ENCODE data around the gene PCSK9. TPM values are rescaled to one million over a fixed set of nuclear protein-coding genes. Genes with fewer than 3 reads are reported as not detected.

Gene PCSK9
- total and polyA plus RNA-seq, 2 of the 4 experiments (the other 2 are of a cell fraction), result under 0.01 to 0.17 TPM

DNA sequence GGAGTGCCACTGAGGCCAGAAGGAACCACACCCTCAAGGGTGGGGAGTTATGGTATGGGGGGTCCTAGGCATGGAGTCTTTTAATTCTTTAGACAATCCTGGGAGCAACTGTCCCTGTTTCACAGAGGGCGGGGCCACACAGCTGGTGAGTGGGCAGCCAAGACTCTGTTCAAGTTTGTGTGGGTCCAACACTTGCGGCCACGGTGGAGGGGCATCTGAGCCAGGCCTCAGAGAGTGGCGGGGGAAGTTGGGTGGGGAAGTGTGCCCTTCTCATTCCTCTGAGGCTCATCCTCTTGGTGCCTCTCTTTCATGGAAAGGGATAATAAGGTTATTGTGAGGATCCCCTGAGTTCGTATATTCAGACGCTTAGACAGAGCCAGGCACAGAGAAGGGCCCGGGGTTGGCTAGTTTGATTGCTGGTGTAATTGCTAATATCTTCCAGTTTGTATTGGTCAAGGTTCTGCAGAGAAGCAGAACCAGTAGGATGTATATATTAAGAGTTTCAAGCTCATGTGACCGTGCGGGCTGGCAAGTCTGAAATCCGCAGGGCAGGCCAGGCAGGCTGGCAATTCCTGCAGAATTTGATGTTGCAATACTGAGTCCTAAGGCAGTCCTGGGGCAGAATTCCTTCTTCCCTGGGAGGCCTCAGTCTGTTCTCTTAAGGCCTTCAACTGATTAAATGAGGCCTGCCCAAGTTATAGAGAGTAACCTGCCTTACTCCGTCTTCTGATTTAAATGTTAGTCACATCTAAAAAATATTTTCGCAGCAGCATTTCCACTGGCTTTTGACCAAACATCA, 15.9 kb downstream of the PCSK9 start:
- no peak overlapping the region for H3K4me2 ChIP-seq (ENCODE audit: low read depth, low read length)
- no peak overlapping the region for H4K8ac ChIP-seq (ENCODE audit: low read depth in 2 of 2, low read length in 2 of 2)
- H3K4me3 ChIP-seq (ENCODE audit: insufficient read depth, low read depth, low read length), result no peak overlapping the region
- dilution Hi-C loops (cut with HindIII; ENCODE audit: low sequenced_read_pairs, unreplicated experiment) (no loop called here), intact Hi-C loops (cut with micrococcal nuclease) (no loop called here), in situ Hi-C loops (cut with MboI; ENCODE audit: low sequenced_read_pairs) (no loop called here)
- POLR2A ChIA-PET (ENCODE audit: unreplicated experiment), result no interaction called here
- no peak overlapping the region for H3K23ac ChIP-seq (ENCODE audit: low read depth, low read length)
- H3K27ac ChIP-seq (ENCODE audit: insufficient read depth, low read length), result no peak overlapping the region
- CTCF ChIA-PET, result no interaction called here
- no peak overlapping the region for H3K4ac ChIP-seq (ENCODE audit: low read depth, low read length)
- H3K79me1 ChIP-seq (ENCODE audit: low read depth in 1 of 2, low read length in 2 of 2), result no peaks in the 10 kb centered on the region
- no peak overlapping the region for H2BK20ac ChIP-seq (ENCODE audit: low read depth, low read length)
- H3K4me1 ChIP-seq (ENCODE audit: control insufficient read depth, insufficient read depth, low read length), result no peaks in the 10 kb centered on the region
- H2AK5ac ChIP-seq (ENCODE audit: low read depth, low read length), result no peak overlapping the region
- BruUV-seq (replicated peaks), result no TSS peak
- H4K91ac ChIP-seq (ENCODE audit: insufficient read depth, low read depth, low read length), result no peak overlapping the region
- H3K9me1 ChIP-seq (ENCODE audit: insufficient read depth, low read length), result 0 out of 2 replicates have a peak, but pooled peaks cover 2% of the 10 kb centered on the region
- no peak overlapping the region for H2BK120ac ChIP-seq (ENCODE audit: low read depth, low read length)
- no peak overlapping the region for H3K14ac ChIP-seq (replicated peaks; ENCODE audit: low read depth, low read length)
- no peak overlapping the region for H2AFZ ChIP-seq (replicated peaks; ENCODE audit: low read length, poor library complexity)
- no peaks in the 10 kb centered on the region for H3K9me3 ChIP-seq (ENCODE audit: control insufficient read depth, insufficient read depth, low read length)
- H4K20me1 ChIP-seq (ENCODE audit: insufficient read depth, low read length), result no peaks in the 10 kb centered on the region
- ATAC-seq (ENCODE audit: low read depth), result peak; percentile 33
- H2AK9ac ChIP-seq (replicated peaks; ENCODE audit: low read depth, low read length, poor library complexity), result no peak overlapping the region
- H2BK15ac ChIP-seq (ENCODE audit: low read depth, low read length), result no peak overlapping the region
- H3K36me3 ChIP-seq (ENCODE audit: control insufficient read depth, insufficient read depth, low read length), result no peaks in the 10 kb centered on the region
- no peak for DNase-seq
- no peak overlapping the region for H3K56ac ChIP-seq (ENCODE audit: extremely low read depth, insufficient read depth, low read length)
- TF ChIP-seq SMC3 (IDR thresholded peaks at IDR 0.05; ENCODE audit: low read depth, low read length), result no peak
- TF ChIP-seq CEBPB (IDR thresholded peaks at IDR 0.05; ENCODE audit: low read depth, low read length), result peak; percentile 57; the same call in 1 of the 2 replicates
- TF ChIP-seq MAZ (IDR thresholded peaks at IDR 0.05; ENCODE audit: borderline replicate concordance, low read depth, low read length), result no peak
- peaks cover 26% of the 10 kb centered on the region for H3K27me3 ChIP-seq (ENCODE audit: control insufficient read depth, insufficient read depth, low read length)
- no peak overlapping the region for H4K5ac ChIP-seq (ENCODE audit: low read depth, low read length)
- H2BK5ac ChIP-seq (ENCODE audit: low read depth, low read length, poor library complexity, severe bottlenecking), result no peak overlapping the region
- 96% methylated on average over 3 of the region's 12 CpGs; no CpG with 5 or more reads in 1 of the 2 experiments for WGBS, 2 experiments (ENCODE audit: extremely low coverage in 2 of 2, insufficient read length in 1 of 2)
- H3K9ac ChIP-seq (ENCODE audit: low read depth, low read length), result no peak overlapping the region
- no peak overlapping the region for H3K18ac ChIP-seq (ENCODE audit: low read depth, low read length)

All from IMR-90 (cell line).